Hematopoietic multipotent progenitor cell treated with erythropoietin and hydrocortisone succinate and interleukin-3 and kit ligand, for 8 days (in vitro differentiated cells): ENCODE measurements around the gene ANKDD1A.

ENCODE experiments used
- DNase-seq: peaks from one replicate; pipeline ENCODE4 v3.0.0-alpha.2; 2015

ANKDD1A gene

DNA sequence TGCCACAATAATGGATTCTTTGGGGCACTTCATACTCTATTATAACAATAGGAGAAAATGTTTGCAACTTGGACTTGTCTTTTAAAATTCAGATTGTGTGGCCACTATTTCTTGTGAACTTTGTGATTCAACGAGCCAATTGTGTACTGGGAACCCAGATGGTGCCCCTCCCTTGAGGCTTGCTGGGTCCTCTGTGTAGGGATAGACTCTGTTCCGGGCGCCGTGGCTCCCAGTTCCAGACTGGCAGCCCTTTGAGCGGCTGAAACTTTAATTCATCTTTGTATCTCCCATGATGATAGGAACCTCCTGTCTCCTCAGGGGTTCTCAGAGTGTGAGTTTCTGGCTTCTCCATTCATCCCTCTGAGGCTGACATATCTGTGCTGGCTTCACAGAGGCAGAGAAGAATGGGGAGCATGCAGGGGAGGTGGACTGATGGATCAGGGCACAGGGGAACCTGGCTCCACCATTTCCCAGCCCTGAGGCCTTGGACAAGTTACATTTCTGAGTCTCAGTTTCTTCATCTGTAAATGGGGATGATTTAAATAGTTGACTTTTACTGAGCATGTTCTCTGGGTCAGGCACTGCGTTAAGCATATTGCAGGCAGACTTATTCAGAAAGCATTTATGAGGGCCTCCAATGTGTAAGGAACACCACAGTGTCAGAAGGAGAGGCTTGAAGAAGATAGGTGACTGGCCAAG lies 15.2 kb upstream of the ANKDD1A start:
- no peak for DNase-seq

DNA sequence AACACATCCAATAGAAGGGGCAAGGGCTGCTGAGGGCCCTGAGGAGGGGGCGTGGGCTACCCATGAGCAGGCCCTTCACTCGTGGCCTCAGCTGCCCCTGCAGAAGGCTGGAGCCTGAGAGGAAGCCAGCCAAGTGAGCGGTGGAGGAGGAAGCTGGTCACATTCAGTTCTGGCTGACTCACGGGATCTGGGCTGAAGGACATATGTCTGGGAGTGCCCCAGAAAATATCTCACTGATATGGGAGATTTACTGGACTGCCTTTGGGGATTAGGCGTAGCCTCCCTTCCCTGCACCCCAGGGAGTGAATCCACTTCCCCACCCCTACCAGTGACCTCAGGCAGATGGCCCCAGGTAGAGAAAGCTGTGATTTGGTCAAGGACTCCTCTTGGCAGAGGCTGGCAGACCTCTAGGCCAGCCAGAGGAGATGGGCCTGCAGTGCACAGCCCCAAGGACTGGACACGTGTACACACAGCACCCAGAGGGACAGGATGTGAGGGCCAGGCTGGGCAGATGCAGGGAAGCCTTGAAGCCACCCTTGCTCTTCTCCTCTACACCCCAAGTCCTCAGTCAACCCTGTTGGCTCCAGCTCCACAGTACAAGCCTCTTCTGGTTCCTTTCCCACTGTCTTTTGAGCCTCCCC lies 14.2 kb upstream of the ANKDD1A start:
- peak; percentile 20 for DNase-seq

DNA sequence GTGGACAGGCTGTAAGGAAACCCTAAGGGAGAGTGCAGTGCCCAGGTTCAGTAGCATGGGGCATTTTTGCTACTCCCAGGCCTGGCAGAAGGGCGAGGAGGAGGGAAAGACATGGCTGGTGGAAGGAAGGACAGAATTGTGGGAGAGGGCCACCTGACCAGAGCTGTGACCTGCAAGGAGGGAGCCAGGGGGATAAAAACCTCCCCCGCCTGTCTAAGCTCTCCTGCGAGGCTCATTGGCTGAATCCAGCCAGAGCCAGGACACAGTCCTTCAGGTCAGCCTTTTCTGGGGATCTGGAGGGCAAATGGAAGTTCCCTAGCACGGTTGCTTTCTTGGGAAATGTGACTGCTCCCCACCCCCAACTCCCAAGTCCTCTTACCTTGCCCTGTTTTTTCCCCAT lies 13.3 kb upstream of the ANKDD1A start:
- DNase-seq, result no peak

DNA sequence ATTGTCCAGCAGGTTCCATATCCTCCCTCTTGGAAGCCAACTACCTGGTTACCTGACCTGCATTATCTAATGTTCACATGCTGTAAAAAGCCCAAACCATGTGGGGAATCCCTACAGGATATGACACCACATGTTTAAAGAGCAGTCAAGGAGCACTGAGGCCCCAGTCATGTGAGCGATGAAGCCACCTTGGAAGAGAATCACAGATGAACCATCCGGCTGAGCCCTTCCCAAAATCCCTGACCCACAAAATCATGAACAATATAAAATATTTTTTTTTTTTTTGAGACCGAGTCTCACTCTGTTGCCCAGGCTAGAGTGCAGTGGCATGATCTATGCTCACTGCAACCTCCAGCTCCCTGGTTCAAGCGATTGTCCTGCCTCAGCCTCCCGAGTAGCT lies 10.6 kb upstream of the ANKDD1A start:
- no peak for DNase-seq

- no peak for DNase-seq
Measured at GRCh38 chr15:64901914-64902313, 9.8 kb upstream of the ANKDD1A start.

GRCh38 chr15:64902863-64903262 lies 8.8 kb upstream of the ANKDD1A start:
- DNase-seq, result no peak

GRCh38 chr15:64903326-64903950 lies 8.3 kb upstream of the ANKDD1A start:
- DNase-seq, result no peak

DNA sequence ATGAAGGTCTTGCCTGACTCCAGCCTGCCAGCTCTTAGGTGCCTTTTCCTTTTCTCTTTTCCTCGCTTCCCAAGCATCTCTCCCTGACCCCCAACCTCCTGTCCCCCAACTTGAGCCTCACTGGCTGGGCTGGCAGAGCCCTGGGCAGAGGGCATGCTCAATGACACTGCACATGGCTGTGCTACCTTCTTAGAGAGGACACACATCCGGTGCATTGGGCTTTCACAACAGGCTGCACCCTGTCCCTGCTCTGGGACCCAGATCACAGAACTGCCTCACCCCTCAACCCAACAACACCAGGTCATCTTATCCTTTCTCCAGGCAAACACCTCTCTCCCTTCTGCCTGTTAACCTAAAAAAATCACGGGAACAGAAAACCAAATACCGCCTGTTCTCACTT lies 7.5 kb upstream of the ANKDD1A start:
- no peak for DNase-seq

GRCh38 chr15:64905119-64905831 lies 6.4 kb upstream of the ANKDD1A start:
- peak; percentile 71 for DNase-seq

DNA sequence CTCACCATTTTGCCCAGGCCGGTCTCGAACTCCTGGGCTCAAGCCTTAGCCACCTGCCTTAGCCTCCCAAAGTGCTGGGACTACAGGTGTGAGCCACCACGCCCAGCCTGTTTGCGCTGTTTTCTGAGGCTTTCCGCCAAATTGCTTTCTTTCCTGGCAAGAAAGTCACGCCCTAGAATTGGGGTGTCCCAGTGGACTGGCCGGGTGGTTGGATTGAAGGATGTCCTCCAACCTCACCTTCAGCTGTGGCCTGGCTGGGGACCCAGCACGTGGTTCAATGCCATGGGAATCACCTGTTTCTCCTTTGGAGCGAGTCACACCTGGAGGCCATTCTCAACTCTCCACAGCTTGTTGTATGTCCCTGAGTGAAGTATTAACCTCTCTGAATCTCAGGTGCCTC lies 5.8 kb upstream of the ANKDD1A start:
- no peak for DNase-seq

GRCh38 chr15:64906402-64906801 lies 5.3 kb upstream of the ANKDD1A start:
- DNase-seq, result no peak

DNA sequence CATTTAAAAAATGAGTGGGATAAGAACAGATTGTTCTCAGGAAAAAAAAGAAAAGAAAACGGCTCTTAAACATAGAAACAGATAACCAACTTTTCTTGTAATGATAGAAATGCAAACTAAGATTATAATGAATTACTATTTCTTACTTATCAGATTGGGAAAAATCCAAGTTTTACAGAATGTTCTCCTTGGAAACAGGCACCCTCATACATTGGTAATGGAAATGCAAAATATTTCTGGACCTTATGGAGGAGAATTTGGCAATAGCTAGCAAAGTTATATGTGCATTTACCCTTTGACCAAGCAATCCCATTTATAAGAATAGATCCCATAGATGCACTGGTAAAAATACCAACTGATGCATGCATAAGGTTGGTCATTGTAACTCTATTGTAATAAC lies 3.7 kb upstream of the ANKDD1A start:
- no peak for DNase-seq

DNA sequence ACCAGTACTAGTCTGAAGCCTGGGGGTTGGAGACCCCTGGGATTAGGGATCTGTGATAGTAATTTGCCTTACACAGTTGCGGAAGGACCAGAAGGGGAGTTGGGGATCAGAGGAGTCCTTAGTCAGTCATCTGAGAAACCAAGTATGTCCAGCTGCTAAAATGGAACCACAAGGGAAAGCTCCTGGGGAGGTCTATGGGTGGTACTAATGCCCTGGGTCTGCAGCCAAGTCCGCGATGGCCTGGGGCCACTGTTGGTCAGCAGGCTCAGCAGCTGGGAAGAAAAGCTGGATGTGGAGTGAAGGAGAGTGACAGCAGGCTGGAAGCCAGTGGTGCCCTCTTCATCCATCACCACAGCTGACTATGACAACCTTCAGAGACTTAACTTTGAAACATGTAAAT lies 2.2 kb upstream of the ANKDD1A start:
- DNase-seq, result no peak

DNA sequence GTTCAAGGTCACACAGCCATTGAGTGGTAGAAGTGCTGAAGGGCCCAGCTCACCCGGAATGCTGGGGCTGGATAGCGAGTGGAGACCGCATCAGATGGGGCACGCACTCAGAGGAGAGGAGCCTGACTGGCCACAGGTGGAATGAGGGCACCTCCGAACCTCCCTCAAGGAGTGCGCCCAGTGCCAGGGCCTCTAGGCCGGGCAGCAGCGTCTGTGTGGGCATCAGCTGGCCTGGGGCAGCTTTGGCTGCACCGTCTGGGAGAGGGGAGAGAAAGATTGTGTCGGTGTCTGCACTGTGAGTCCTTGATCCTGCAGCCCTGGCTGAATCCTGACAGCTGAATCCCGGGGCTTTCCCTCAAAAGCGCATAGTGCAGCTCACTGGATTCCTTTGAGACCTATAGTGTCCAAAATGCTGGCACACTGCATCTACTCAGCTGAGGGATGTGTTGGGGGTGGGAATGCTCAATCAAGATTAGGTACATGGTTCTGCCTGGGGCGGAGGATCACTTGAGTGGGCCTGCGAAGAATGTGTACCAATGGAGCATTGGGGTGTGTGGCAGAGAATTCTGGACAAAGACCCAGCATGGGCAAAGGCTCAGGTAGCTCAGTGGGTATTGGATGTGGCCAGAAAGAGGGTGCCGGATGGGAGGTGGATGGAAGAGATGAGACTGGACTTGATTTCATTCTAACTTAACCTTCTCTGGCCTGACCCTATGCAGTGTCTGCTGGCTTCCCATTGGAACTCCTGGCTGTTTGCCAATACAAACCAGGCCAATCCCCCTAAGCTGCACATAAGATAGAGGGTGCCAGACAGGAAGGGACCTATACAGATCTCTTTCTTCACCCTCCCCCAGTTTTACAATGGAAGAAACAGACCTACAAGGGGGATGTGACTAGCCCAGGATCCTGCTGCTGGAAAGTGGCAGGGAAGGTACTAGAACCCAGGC lies 950 bp downstream of the ANKDD1A start:
- no peak for DNase-seq

DNA sequence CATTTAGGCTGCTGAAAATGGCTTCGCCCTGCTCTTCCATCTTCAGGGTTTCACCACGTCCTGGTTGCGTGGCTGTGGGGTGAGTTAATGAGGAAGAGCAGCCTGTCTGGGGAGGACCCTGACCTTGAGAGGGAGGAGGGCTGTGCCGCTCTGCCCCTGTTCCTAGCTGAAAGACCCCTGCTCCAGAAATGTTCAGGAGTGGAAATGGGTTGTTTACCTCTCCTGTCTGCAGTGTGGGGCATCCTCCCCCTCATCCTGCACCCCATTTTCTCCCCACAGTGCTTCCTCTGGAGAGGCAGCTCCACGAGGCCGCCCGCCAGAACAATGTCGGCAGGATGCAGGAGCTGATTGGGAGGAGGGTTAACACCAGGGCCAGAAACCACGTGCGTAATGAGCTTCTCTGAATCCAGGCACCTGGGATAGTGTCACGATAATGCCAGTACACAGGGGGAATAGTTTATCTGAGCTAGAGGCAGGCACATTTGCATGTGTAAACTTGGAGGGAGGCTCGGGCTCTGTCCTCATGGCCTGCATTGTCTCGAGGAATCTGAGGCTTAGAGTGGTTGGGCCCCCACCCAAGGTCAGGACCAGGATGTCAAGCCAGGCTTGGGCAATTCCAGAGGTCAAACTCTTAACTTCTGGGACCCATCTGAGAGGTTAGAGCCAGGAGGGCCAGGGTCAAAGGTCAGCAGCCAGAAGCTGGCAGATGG lies 4.0 kb downstream of the ANKDD1A start:
- DNase-seq, result no peak

DNA sequence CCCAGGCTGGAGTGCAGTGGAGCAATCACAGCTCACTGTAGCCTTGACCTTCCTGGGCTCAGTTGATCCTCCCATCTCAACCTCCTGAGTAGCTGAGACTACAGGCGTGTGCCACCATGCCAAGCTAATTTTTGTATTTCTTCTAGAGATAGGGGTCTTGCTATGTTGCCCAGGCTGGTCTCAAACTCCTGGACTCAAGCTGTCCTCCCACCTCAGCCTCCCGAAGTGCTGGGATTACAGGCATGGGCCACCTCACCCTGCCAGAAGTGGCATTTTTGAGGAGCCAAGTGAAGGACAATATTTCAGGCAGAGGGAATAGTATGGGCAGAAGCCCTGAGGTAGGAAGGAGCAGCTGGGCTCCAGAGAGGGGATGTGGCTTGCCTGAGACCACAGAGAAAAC lies 4.7 kb downstream of the ANKDD1A start:
- DNase-seq, result no peak

DNA sequence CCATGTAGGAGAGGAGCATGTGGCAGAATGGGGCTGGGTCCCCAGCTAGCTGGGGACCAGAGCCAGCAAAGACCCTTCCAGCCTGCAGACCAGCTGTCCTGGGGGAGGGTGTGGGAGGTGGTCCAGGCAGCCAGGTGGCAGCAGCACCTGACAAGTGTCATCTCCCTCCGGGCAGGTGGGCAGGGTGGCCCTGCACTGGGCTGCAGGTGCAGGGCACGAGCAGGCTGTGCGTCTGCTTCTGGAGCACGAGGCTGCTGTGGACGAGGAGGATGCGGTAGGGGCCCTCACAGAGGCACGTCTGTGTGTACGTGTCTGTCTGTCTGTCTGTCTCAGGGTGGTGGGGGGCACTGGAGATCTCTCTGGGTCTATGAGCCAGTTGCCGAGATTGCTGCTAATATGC lies 5.5 kb downstream of the ANKDD1A start:
- no peak for DNase-seq

DNA sequence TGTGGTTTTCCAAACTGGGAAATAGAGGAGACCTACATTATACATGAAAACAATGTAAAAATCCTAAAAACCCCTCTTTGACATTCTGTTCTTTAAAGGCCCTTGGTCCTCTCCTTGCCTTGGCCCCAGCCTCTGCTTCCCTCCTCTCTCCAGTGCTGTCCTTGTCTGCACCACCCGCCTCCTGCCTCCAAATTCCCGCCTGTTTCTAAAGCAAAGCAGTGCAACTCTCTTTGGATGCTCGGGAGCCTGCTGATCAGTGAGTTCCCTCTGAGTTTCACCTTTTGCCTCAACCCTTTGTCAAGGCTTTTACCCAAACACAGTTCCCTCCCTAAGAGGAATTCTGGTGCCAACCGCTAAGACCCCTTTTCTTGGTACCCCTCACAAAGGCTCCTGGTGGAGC lies 8.0 kb downstream of the ANKDD1A start:
- no peak for DNase-seq

- no peak for DNase-seq
Measured at GRCh38 chr15:64921711-64922110, 10.0 kb downstream of the ANKDD1A start.

DNA sequence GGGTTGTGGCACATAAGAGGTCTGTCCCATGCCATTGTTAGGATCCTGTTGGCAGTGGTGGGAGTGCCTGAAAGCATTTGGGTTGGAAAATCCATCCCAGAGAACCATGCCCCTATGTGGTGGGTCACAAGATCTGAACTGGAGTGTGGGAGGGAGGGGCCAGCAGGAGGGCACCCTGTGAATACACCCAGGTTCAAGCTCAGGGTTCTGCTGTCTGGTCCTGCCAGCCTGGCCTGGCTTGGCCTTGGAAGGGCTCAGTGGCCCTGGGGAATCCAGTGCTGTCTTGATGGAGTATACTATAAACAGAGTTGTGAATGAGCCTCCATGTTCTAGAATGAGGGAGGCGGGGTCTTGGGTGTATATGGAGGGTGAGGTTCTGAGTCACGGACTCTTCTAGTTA lies 11.8 kb downstream of the ANKDD1A start:
- no peak for DNase-seq

DNA sequence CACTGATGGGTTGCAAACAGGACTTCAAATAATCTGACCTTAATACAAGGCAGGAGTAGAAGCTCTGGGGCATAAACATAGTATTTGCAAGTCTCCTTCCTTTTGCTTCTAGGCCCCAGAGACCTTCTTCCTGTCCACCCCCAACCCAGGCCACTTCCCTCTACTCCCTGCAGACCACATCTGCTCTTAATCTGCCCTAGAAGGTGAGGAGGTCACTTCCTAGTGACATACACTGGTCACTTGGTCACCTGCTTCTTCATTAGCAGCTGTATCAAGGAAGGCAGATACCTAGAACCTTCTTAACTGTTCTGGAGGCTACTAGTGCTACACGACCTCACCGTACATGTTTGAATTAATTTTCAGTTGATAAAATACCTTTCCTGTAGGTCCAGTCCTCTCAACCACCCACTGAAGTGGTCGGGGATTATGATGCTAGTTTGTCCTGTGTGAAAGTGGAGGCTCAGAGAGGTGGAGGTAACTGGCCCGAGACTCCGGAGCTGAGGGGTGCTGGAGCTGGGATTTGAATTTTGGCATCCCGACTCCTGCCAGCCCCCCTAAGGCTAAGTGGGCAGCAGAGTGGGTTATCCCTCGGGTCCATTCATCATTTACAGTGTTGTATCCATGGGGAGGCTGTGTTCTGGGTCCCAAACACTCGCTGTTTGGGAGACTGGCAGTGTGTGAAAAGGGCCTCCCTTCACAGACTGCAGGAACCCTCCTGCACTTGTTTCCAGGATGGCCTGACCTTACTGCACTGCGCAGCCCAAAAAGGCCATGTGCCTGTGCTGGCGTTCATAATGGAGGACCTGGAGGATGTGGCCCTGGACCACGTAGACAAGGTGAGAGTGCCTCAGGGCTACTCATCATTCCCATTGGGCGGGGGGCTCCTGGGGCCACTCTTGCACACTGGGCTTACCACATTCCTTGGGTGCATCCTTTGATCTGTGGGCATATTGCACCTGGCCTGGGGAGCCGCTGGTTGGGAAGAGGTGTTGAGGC lies 13.9 kb downstream of the ANKDD1A start:
- DNase-seq, result no peak
